ENCODE data around the gene FSD2.
"Not testable (repeated sequence)": the region's sequence is repeated elsewhere in the genome, so short reads cannot be mapped to it uniquely, and the experiment has no call there.

FSD2 gene

GRCh38 chr15:82829234-82829633, 23.4 kb upstream of the FSD2 start:
- DNase-seq: no peak

DNA sequence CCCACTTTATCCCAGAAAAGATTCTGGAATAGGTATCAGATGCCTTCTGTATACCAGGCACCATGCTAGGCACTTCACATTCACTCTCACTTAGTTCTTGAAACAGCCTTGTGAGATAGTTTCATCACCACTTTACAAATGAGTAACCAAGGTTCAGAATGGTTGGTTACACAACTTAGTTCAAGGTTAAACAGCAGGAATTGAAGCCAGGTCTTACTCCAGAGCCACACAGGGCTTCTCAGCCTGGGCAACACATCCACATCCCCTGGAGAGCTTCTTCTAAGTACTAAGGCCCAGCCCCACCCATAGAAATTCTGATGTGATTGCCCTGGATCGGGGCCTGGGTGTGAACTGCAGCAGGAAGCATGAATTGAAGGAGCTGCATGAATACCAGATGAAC, 22.2 kb upstream of the FSD2 start:
- no peak for DNase-seq

DNA sequence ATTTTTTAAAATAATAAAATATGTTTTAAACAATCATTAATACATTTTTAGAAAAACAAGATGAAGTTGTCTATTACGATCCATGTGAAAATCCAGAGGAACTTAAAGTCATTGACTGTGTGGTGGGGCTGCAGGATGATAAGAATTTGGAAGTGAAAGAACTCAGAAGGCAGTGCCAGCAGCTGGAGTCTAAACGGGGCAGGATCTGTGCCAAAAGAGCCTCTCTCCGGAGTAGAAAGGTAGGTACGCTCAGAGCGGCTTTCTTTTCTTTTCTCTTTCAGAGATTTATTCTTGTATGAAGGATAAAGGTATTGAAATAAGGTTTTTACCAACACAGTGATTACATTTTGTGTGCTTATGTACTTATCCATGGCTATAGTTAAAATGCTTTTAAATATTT, 17.2 kb upstream of the FSD2 start:
- DNase-seq: no peak

- not testable (repeated sequence) for DNase-seq
Observed at GRCh38 chr15:82821851-82822250, 16.0 kb upstream of the FSD2 start.

- not testable (repeated sequence) for DNase-seq
Observed at GRCh38 chr15:82821396-82821795, 15.5 kb upstream of the FSD2 start.

- DNase-seq: no peak
Observed at GRCh38 chr15:82820128-82820527, 14.3 kb upstream of the FSD2 start.

DNA sequence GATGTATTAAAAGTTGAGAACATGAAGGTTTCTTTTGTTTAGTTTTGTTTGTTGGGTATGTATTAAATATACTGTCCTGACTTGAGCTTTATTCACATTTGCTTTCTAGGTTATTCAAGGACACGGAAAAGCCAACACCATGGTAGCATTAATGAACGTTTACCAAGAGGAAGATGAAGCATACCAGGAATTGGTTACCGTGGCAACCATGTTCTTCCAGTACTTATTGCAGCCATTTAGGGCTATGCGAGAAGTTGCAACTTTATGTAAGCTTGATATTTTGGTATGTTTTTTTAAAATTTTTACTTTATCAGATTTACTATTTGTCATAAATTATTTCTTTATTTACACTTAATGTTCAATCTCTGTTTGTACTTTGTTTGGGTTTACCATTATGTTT, 7.1 kb upstream of the FSD2 start:
- no peak for DNase-seq

GRCh38 chr15:82810890-82811426, 5.1 kb upstream of the FSD2 start:
- peak; percentile 13 for DNase-seq

DNA sequence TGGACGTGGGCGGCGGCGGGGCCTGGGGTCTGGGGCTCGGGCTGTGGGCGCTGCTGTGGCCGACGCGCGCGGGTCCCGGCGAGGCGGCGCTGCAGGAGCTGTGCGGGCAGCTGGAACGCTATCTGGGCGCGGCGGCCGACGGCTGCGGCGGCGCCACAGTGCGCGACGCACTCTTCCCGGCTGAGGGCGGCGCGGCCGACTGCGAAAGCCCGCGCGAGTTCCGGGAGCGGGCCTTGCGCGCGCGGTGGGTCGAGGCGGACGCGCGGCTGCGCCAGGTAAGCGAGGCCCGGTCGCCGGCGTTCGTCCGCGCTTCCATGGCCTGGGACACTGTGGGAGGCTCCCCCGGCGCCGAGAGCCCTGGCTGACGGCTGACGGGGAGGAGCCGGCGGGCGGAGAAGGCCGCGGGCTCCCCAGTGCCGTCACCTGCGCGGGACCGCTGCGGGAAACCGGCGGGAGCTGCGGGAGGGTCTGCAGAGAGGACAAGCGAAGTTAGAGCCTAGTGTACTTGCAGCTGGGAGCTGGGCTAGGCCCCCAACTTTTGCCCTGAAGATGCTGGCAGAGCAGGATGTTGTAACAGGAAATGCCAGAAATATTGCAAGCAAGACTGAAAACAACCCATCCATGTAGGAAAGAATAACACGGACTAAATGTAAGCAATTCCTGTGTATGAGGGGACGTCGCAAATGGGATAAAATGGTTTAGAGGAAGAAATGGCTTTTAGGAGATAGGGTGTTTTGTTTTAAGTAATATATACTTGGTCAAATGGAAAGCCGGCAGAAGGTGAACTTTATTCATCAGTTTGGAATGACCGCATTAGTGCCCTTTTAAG, 4.4 kb upstream of the FSD2 start:
- peak; percentile 13 for DNase-seq

DNA sequence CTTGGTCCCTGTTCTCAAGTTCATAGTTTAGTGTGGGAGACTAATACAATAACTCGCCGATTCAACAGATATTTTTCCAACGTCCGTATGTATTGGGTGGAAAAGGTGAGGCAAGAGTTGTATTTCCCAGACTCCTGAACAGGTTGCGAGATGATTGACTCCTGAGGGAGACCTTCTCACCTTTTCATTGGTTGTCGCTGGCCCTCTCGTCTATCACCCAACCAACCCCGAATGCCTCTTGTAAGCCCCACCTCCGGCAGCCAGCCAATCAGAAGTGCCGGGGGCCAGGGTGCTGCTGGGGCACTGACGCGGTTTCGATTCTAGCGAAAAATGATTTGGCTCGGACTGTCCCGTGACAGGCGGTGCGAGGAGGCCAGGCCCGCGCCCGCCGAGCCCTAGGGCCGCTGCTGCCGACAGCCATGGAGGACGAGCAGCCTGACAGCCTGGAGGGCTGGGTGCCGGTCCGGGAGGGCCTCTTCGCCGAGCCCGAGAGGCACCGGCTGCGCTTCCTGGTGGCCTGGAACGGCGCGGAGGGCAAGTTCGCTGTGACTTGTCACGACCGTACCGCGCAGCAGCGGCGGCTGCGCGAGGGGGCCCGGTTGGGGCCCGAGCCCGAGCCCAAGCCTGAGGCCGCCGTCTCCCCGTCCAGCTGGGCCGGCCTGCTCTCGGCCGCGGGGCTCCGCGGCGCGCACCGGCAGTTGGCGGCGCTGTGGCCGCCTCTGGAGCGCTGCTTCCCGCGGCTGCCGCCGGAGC, 3.6 kb upstream of the FSD2 start, which contains the start of gene WHAMM:
Gene WHAMM (plus strand): TSS at position 321 of the 753 bp plus-strand sequence. CDS start 99 bp downstream, at position 420.
- peak; percentile 92 for DNase-seq

DNA sequence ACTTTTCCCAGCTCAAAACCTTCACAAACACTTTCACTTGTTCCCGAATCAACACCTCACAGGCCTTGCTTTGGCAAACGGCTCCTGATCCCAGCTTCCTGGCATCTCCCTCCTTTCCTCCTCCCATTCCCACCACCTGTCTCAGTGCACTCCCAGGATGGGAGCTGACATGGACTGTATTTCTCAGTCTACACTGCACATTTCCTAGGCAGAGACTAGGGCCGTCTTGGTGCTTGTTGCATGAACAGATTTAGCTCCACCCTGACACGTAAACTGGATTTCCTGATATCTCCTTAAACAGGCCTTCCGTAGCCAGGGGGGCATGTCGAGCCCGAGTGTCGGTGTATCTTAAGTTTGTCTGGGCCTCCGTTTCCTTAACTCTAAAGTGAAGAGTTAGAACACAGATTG, 2.8 kb upstream of the FSD2 start:
- DNase-seq: no peak

- DNase-seq: no peak
Observed at GRCh38 chr15:82807920-82808633, 2.2 kb upstream of the FSD2 start.

- DNase-seq: no peak
Observed at GRCh38 chr15:82804575-82804949, 1.3 kb downstream of the FSD2 start.

DNA sequence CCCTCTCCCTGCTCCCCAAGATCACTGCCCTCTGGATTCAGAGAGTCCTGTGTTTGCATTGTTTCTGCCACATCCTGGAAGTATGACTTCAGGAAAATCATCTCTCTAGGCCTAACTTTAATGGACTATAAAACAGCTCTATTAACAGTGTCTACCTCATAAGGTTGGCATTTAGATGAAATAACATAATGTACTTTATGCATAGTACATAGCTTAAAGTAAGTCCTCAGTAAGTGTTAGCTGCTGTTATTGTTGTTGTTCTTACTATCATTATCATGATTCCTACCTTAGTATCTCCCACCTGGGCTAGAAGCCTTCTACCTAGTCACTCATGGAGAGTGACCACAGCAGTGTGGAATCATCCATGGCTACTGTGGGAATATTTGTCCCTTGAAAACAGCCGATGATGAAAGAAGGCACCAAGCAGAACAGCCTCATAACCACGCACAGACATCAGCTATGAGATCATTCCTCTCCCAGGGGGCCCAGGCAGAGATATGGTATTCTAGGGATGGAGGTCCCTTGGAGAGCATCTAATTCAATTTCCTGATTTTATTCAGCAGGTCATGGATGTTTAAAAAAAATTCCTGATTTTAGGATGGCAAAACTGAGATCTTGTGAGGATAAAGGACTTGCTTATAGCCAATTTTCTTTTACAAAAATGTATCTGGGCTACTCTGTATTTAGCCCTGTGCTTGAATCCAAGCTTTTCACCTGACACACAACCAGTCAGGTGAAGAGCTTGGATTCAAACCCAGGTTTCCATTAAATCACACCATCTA, 1.9 kb downstream of the FSD2 start:
- no peak for DNase-seq

DNA sequence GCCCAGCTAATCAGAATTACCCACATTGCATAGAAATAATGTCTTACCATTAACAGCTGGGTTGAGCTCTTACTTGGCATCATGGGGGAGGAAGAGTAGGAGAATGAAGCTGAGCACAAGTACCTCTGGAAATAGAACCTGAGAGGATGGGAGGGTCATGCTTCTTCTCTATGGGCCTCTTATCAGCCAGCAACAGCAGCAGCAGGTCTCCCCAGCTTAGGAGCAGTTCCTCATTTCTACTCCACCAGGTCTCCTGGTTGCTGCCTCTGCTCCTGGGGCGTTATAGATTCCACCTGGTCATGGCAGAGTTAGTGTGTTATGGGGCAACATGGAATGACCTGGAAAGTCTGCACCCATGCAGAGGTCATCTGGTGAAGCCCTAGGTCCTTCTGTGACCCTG, 3.4 kb downstream of the FSD2 start:
- DNase-seq: no peak

DNA sequence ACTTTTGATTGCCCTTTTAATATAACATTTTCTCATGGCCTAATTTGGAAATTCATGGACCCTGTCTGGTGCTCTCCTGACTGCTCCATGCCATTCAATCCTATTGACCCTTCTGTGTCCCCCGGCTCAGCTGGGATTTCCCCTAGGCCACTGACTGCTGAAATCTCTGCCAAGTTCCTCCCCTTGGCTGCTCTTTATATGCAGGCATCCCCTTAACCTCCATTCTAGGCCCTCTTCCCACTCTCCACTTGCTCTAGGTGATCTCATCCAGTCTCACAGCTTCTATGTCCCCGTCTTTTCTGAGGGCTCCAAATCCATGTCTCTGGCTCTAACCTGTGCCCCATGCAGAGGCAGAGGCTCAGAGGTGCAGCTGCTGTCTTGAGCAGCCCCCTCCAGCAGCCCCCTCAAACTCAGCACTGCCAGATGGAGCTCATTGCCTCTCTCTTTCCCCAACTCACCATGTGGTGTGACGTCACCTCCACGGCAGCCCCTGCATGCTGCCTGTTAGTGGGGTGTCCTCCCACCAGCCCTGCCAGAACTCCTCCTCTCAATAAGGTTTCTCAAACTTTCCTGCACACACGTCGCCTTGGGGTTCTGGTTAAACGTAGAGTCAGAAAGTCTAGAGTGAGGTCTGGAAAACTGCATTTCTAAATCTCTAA, 6.6 kb downstream of the FSD2 start:
- no peak for DNase-seq

DNA sequence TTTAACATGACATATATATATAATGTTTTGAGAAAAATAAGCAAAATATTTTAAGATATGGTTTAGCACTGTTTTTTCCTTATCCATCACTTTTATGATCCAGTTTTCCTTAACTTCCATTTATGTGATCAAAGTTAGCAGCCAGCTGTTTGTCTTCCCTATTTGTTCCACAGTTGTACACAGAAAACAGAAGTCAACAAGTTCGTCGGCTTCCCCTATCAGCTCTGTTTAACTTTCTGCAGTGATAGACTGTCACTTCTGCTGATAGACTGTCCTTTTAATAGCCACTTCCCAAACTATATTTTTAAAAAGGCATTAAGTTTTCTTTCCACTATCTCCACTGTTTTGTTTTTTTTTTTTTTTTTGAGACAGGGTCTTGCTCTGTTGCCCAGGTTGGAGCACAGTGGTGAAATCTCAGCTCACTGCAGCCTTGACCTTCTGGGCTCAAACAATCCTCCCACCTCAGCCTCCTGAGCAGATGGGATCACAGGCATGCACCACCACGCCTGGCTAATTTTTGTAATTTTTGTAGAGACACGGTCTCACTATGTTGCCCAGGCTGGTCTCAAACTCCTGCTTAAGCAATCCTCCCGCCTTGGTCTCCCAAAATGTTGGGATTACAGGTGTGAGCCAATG, 7.2 kb downstream of the FSD2 start:
- no peak for DNase-seq

DNA sequence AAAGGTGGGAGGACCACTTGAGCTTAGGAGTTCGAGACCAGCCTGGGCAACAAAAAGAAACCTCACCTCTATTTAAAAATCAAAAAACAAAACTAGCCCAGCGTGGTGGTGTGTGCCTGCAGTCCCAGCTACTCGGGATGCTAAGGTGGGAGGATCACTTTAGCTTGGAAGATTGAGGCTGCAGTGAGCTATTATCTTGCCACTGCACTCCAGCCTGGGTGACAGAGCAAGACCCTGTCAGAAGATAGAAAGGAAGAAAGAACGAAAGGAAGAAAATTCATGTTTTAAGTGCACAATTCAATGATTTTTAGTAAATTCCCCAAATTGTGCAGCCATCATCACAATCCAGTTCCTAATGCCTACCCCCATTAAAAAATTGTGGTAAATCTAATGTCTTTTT, 7.8 kb downstream of the FSD2 start:
- no peak for DNase-seq

GRCh38 chr15:82793737-82794136, 12.1 kb downstream of the FSD2 start:
- DNase-seq: no peak

DNA sequence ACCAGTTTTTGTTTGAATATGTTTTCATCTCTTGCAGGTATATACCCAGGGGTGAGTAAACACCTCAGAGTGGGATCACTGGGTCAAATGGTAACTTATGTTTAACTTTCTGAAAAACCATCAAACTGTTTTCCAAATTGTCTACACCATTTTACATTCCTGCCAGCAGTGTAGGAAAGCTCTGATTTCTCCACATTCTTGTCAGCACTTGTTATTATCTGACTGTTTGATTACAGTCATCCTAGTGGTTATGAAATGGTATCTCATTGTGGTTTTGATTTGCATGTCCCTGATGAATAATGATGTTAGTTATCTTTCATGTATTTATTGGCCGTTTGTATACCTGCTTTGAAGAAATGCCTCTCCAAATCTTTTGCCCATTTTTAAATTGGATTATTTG, 13.8 kb downstream of the FSD2 start:
- no peak for DNase-seq

GRCh38 chr15:82790321-82790720, 15.5 kb downstream of the FSD2 start:
- DNase-seq: no peak

All from T-helper 9 cell (primary cell).